Astrocyte (in vitro differentiated cells and primary cell): ENCODE data around the gene GALM. TPM values are rescaled to one million over a fixed set of nuclear protein-coding genes. Genes with fewer than 3 reads are reported as not detected.

Experiments used
- DNase-seq: peaks from one replicate; pipeline ENCODE4 v3.0.0-alpha.2; 2010; ENCODE audit warnings: low read depth
- FAIRE-seq: peaks from 2 replicates; lab custom pipeline; 2011; peaks lifted over from hg19 to GRCh38; lab: Jason Lieb, UNC
- H2AFZ ChIP-seq: 2 replicates; pipeline ENCODE4 v1.6.0; 2012; ENCODE audit warnings: low read depth, low read length, inconsistent platforms
- H3K27ac ChIP-seq: 2 replicates; pipeline ENCODE4 v1.5.1; 2011; ENCODE audit warnings: low read depth, low read length, inconsistent platforms
- H3K27me3 ChIP-seq: 2 replicates; pipeline ENCODE4 v1.6.0; 2011; ENCODE audit warnings: low read length, inconsistent platforms; ENCODE audit not compliant: insufficient read depth
- H3K36me3 ChIP-seq: 2 replicates; pipeline ENCODE4 v1.5.1; 2011; ENCODE audit warnings: low read length, inconsistent platforms; ENCODE audit not compliant: insufficient read depth
- H3K4me1 ChIP-seq: 2 replicates; pipeline ENCODE4 v1.5.1; 2011; ENCODE audit warnings: low read length, inconsistent platforms; ENCODE audit not compliant: insufficient read depth
- H3K4me2 ChIP-seq: 2 replicates; pipeline ENCODE4 v1.6.0; 2012; ENCODE audit warnings: low read length, inconsistent platforms
- H3K4me3 ChIP-seq: 2 replicates; pipeline ENCODE4 v1.5.1; 2011; ENCODE audit warnings: low read depth, mild to moderate bottlenecking, low read length, inconsistent platforms; ENCODE audit not compliant: insufficient read depth
- H3K79me2 ChIP-seq: 2 replicates; pipeline ENCODE4 v1.6.0; 2012; ENCODE audit warnings: mild to moderate bottlenecking, low read length, inconsistent platforms; ENCODE audit not compliant: insufficient read depth
- H3K9ac ChIP-seq: 2 replicates; pipeline ENCODE4 v1.6.0; 2012; ENCODE audit warnings: mild to moderate bottlenecking, low read length, inconsistent platforms
- H3K9me3 ChIP-seq: 2 replicates; pipeline ENCODE4 v1.5.1; 2012; ENCODE audit warnings: low read depth, mild to moderate bottlenecking, low read length, inconsistent platforms; ENCODE audit not compliant: insufficient read depth
- H4K20me1 ChIP-seq: 2 replicates; pipeline ENCODE4 v1.6.0; 2012; ENCODE audit warnings: low read length, inconsistent platforms; ENCODE audit not compliant: insufficient read depth
- H3K27ac Mint-ChIP-seq: one replicate; pipeline ENCODE4 v1.8.0; 2021; ENCODE audit warnings: mild to moderate bottlenecking, mixed read lengths; ENCODE audit not compliant: unreplicated experiment
- H3K27me3 Mint-ChIP-seq: one replicate; pipeline ENCODE4 v1.8.0; 2021; ENCODE audit warnings: low read depth, mixed read lengths; ENCODE audit not compliant: unreplicated experiment
- H3K36me3 Mint-ChIP-seq: one replicate; pipeline ENCODE4 v1.8.0; 2021; ENCODE audit warnings: low read depth, mixed read lengths; ENCODE audit not compliant: unreplicated experiment
- H3K4me1 Mint-ChIP-seq: one replicate; pipeline ENCODE4 v1.8.0; 2021; ENCODE audit warnings: low read depth, mixed read lengths; ENCODE audit not compliant: unreplicated experiment
- H3K4me3 Mint-ChIP-seq: one replicate; pipeline ENCODE4 v1.8.0; 2021; ENCODE audit warnings: mild to moderate bottlenecking, moderate library complexity, mixed read lengths; ENCODE audit not compliant: unreplicated experiment
- H3K9me3 Mint-ChIP-seq: one replicate; pipeline ENCODE4 v1.8.0; 2021; ENCODE audit warnings: mild to moderate bottlenecking, mixed read lengths; ENCODE audit not compliant: unreplicated experiment
- EZH2 ChIP-seq: IDR thresholded peaks from 2 replicates; pipeline ENCODE4 v1.6.1; 2012; ENCODE audit warnings: mild to moderate bottlenecking, low read length, inconsistent platforms; ENCODE audit not compliant: insufficient read depth
- total RNA-seq: library from RNA; stranded (reverse); gene quantifications from 2 replicates; pipeline ENCODE4 v1.2.1, GENCODE V29; 2021
- TF ChIP-seq, protein P1 (sequence below): IDR thresholded peaks from 2 replicates; pipeline ENCODE4 v1.5.1; 2011; ENCODE audit warnings: low read depth, mild to moderate bottlenecking, inconsistent platforms, low read length, moderate library complexity; ENCODE audit not compliant: insufficient read depth

The GALM gene
- total RNA-seq, 1 donor from 2014 or later, result 9.8 TPM

DNA sequence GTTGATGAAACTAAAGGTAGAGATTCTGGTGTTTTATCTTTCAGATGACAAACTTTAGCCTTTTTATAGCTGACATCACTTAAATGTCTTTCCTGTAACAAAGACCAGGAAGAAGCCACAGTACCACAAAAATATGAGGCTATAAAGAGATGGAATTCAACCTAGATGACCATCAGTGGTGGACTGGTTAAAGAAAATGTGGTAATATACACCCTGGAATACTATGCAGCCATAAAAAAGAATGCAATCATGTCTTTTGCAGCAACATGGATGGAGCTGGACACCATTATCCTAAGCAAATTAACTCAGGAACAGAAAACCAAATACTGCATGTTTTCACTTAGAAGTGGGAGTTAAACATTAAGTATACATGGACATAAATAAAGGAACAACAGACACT, 44.9 kb upstream of the GALM start:
- H3K9me3 Mint-ChIP-seq, result no peaks in the 10 kb centered on the region
- TF ChIP-seq EZH2, result no peak
- TF ChIP-seq, protein P1, sequence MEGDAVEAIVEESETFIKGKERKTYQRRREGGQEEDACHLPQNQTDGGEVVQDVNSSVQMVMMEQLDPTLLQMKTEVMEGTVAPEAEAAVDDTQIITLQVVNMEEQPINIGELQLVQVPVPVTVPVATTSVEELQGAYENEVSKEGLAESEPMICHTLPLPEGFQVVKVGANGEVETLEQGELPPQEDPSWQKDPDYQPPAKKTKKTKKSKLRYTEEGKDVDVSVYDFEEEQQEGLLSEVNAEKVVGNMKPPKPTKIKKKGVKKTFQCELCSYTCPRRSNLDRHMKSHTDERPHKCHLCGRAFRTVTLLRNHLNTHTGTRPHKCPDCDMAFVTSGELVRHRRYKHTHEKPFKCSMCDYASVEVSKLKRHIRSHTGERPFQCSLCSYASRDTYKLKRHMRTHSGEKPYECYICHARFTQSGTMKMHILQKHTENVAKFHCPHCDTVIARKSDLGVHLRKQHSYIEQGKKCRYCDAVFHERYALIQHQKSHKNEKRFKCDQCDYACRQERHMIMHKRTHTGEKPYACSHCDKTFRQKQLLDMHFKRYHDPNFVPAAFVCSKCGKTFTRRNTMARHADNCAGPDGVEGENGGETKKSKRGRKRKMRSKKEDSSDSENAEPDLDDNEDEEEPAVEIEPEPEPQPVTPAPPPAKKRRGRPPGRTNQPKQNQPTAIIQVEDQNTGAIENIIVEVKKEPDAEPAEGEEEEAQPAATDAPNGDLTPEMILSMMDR, result no peak
- no peak overlapping the region for H3K4me2 ChIP-seq
- no peak overlapping the region for H3K4me3 Mint-ChIP-seq
- FAIRE-seq, result no peak
- no peaks in the 10 kb centered on the region for H3K36me3 Mint-ChIP-seq
- H3K4me3 ChIP-seq, result no peak overlapping the region
- no peaks in the 10 kb centered on the region for H3K27me3 ChIP-seq
- peaks cover 8% of the 10 kb centered on the region for H3K4me1 Mint-ChIP-seq
- H3K27me3 Mint-ChIP-seq, result peaks cover 2% of the 10 kb centered on the region
- no peaks in the 10 kb centered on the region for H3K4me1 ChIP-seq
- no peaks in the 10 kb centered on the region for H3K36me3 ChIP-seq
- H2AFZ ChIP-seq, result no peak overlapping the region
- no peaks in the 10 kb centered on the region for H4K20me1 ChIP-seq
- H3K27ac ChIP-seq, result no peak overlapping the region
- no peaks in the 10 kb centered on the region for H3K9me3 ChIP-seq
- no peak overlapping the region for H3K9ac ChIP-seq
- H3K79me2 ChIP-seq, result no peaks in the 10 kb centered on the region
- no peak for DNase-seq
- H3K27ac Mint-ChIP-seq, result no peak overlapping the region

DNA sequence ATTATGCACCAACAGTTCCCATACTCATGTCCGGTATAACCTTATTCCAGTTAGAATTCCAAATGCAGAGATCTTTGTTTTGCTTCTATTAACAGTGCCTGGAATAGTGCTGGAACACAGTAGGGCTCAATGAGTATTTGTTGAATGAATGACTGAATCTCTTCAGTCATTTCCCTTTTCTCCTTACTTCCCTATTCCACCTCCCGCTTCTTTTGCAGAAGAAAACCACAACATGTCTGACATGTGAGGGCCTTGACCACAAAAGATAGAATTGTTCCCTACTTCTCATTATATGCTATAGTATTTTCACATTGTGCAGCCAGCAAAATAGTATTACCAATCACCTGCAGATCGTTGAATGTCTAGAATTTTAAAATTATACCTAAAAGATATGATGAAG, 43.7 kb upstream of the GALM start:
- no peaks in the 10 kb centered on the region for H3K27me3 ChIP-seq
- no peaks in the 10 kb centered on the region for H3K36me3 ChIP-seq
- Mint-ChIP-seq H3K36me3 (no peaks in the 10 kb centered on the region), H3K9me3 (peaks cover 2% of the 10 kb centered on the region), H3K4me1 (peaks cover 8% of the 10 kb centered on the region), H3K27me3 (peaks cover 3% of the 10 kb centered on the region), H3K4me3 (no peak overlapping the region), H3K27ac (no peak overlapping the region)
- no peaks in the 10 kb centered on the region for H3K9me3 ChIP-seq
- no peak overlapping the region for H3K9ac ChIP-seq
- TF ChIP-seq, protein P1, result no peak
- H3K4me2 ChIP-seq, result no peak overlapping the region
- no peak overlapping the region for H3K4me3 ChIP-seq
- DNase-seq (no peak), FAIRE-seq (no peak)
- no peak overlapping the region for H3K27ac ChIP-seq
- H3K79me2 ChIP-seq, result no peaks in the 10 kb centered on the region
- no peak overlapping the region for H2AFZ ChIP-seq
- H3K4me1 ChIP-seq, result no peaks in the 10 kb centered on the region
- H4K20me1 ChIP-seq, result no peaks in the 10 kb centered on the region

DNA sequence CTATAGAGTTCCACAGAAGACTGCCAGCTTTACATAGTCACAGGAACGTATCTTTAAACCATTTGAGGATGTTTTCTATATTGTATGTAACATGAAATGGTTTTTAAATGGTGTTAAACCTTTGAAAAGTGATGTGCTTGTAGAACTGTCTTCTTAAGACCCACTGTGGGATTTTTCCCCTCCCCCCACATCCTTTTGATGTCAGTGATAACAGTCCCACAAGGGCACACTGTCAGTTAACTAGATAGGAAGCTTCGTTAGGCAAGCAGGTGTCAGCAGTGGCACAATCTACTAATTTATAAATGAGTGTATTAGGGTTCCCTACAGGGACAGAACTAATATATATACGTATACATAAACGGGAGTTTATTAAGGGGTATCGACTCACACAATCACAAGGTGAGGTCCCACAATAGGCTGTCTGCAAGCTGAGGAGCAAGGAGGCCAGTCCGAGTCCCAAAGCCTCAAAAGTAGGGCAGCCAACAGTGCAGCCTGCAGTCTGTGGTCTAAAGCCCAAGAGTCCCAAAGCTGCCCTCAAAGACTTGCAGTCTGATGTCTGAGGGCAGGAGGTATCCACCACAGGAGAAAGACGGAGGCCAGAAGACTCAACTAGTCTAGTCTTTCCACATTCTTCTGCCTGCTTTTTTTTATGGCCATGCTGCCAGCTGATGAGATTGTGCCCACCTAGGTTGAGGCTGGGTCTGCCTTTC, 39.4 kb upstream of the GALM start:
- H3K36me3 ChIP-seq, result no peaks in the 10 kb centered on the region

More for the DNA sequence above, 39.4 kb upstream of the GALM start:
- DNase-seq (no peak), FAIRE-seq (no peak)
- H3K9me3 Mint-ChIP-seq, result peaks cover 4% of the 10 kb centered on the region
- H3K4me1 Mint-ChIP-seq, result peaks cover 2% of the 10 kb centered on the region
- H3K9me3 ChIP-seq, result no peaks in the 10 kb centered on the region
- no peak overlapping the region for H3K9ac ChIP-seq
- no peak overlapping the region for H2AFZ ChIP-seq
- no peak overlapping the region for H3K27ac Mint-ChIP-seq
- H3K36me3 Mint-ChIP-seq, result no peaks in the 10 kb centered on the region
- H4K20me1 ChIP-seq, result no peaks in the 10 kb centered on the region
- H3K79me2 ChIP-seq, result no peaks in the 10 kb centered on the region
- H3K4me2 ChIP-seq, result no peak overlapping the region
- H3K27me3 Mint-ChIP-seq, result peaks cover 3% of the 10 kb centered on the region
- peaks cover 7% of the 10 kb centered on the region for H3K27me3 ChIP-seq
- H3K4me3 Mint-ChIP-seq, result no peak overlapping the region
- H3K27ac ChIP-seq, result no peak overlapping the region
- no peaks in the 10 kb centered on the region for H3K4me1 ChIP-seq
- TF ChIP-seq EZH2, result no peak
- TF ChIP-seq, protein P1, result no peak
- no peak overlapping the region for H3K4me3 ChIP-seq
